ACC112 (cell line): Measurements from ENCODE around the gene RINL.
"Not testable (repeated sequence)": the region's sequence is repeated elsewhere in the genome, so short reads cannot be mapped to it uniquely, and the experiment has no call there.

Experiments used
- H2AFZ ChIP-seq: fragments of 200-600 bp; sonication (generic); one replicate; pipeline ENCODE4 v1.6.0; 2017; ENCODE audit warnings: antibody characterized with exemption, low read length; ENCODE audit not compliant: unreplicated experiment
- H3K27ac ChIP-seq: fragments of 200-600 bp; sonication (generic); 2 replicates; pipeline ENCODE4 v1.5.1; 2014; ENCODE audit warnings: low read depth, mild to moderate bottlenecking, antibody characterized with exemption, low read length, moderate library complexity
- H3K27me3 ChIP-seq: fragments of 200-600 bp; sonication (generic); 2 replicates; pipeline ENCODE4 v1.6.1; 2014; ENCODE audit warnings: mild to moderate bottlenecking, antibody characterized with exemption, low read length, moderate library complexity, mixed read lengths; ENCODE audit not compliant: insufficient read depth
- H3K36me3 ChIP-seq: fragments of 200-600 bp; sonication (generic); 2 replicates; pipeline ENCODE4 v1.6.1; 2016; ENCODE audit warnings: mild to moderate bottlenecking, antibody characterized with exemption, low read length, moderate library complexity, mixed read lengths; ENCODE audit not compliant: insufficient read depth
- H3K4me1 ChIP-seq: fragments of 200-600 bp; sonication (generic); one replicate; pipeline ENCODE4 v1.6.1; 2016; ENCODE audit warnings: low read length, mixed read lengths; ENCODE audit not compliant: insufficient read depth, unreplicated experiment, control insufficient read depth
- H3K4me3 ChIP-seq: fragments of 200-600 bp; sonication (generic); 2 replicates; pipeline ENCODE4 v1.5.1; 2014; ENCODE audit warnings: mild to moderate bottlenecking, low read depth, low read length
- H3K79me2 ChIP-seq: fragments of 200-600 bp; sonication (generic); one replicate; pipeline ENCODE4 v1.6.0; 2016; ENCODE audit warnings: low read length; ENCODE audit not compliant: control insufficient read depth, unreplicated experiment, insufficient read depth

The RINL gene

GRCh38 chr19:38831142-38831605 lies 46.9 kb downstream of the RINL start:
- H3K4me1 ChIP-seq, result peaks cover 27% of the 10 kb centered on the region
- no peaks in the 10 kb centered on the region for H3K27me3 ChIP-seq
- no peaks in the 10 kb centered on the region for H3K36me3 ChIP-seq

GRCh38 chr19:38830039-38830733 lies 47.9 kb downstream of the RINL start:
- H3K79me2 ChIP-seq, result no peaks in the 10 kb centered on the region
- H3K36me3 ChIP-seq, result no peaks in the 10 kb centered on the region
- peaks cover 22% of the 10 kb centered on the region for H3K4me1 ChIP-seq
- no peak overlapping the region; the same call in 1 of the 2 replicates for H3K4me3 ChIP-seq
- H3K27me3 ChIP-seq, result no peaks in the 10 kb centered on the region
- peak overlapping the region; percentile 87 for H3K27ac ChIP-seq
- H2AFZ ChIP-seq, result no peak overlapping the region

More at GRCh38 chr19:38831142-38831605, 46.9 kb downstream of the RINL start:
- Histone ChIP-seq H2AFZ (peak overlapping the region; percentile 28), H3K4me3 (peak overlapping the region; percentile 72), H3K27ac (peak overlapping the region; percentile 87), H3K79me2 (no peaks in the 10 kb centered on the region)

GRCh38 chr19:38829203-38829602 lies 48.9 kb downstream of the RINL start:
- not testable (repeated sequence) for H2AFZ ChIP-seq, H3K79me2 ChIP-seq, H3K4me3 ChIP-seq, H3K36me3 ChIP-seq, H3K27me3 ChIP-seq
- Histone ChIP-seq H3K27ac (peak overlapping the region; percentile 87), H3K4me1 (peaks cover 22% of the 10 kb centered on the region)

GRCh38 chr19:38826856-38827551 lies 51.1 kb downstream of the RINL start:
- H3K27ac ChIP-seq, result no peak overlapping the region
- peaks cover 17% of the 10 kb centered on the region for H3K4me1 ChIP-seq
- 0 out of 2 replicates have a peak, but pooled peaks cover 3% of the 10 kb centered on the region for H3K36me3 ChIP-seq
- no peak overlapping the region for H3K4me3 ChIP-seq
- no peaks in the 10 kb centered on the region for H3K79me2 ChIP-seq
- H3K27me3 ChIP-seq, result no peaks in the 10 kb centered on the region
- no peak overlapping the region for H2AFZ ChIP-seq

GRCh38 chr19:38825936-38826335 lies 52.1 kb downstream of the RINL start:
- not testable (repeated sequence) for H3K27ac ChIP-seq, H3K79me2 ChIP-seq, H3K4me3 ChIP-seq

GRCh38 chr19:38821230-38821825 lies 56.7 kb downstream of the RINL start:
- H2AFZ ChIP-seq, H3K4me1 ChIP-seq, H3K27me3 ChIP-seq, H3K36me3 ChIP-seq, H3K27ac ChIP-seq, H3K4me3 ChIP-seq, H3K79me2 ChIP-seq: not testable (repeated sequence)

More at GRCh38 chr19:38825936-38826335, 52.1 kb downstream of the RINL start:
- H3K27me3 ChIP-seq, H2AFZ ChIP-seq, H3K36me3 ChIP-seq: not testable (repeated sequence)
- H3K4me1 ChIP-seq, result peaks cover 16% of the 10 kb centered on the region

GRCh38 chr19:38819231-38819920 lies 58.7 kb downstream of the RINL start:
- no peak overlapping the region for H3K4me3 ChIP-seq
- no peaks in the 10 kb centered on the region for H3K79me2 ChIP-seq
- no peaks in the 10 kb centered on the region for H3K4me1 ChIP-seq
- no peaks in the 10 kb centered on the region for H3K27me3 ChIP-seq
- no peak overlapping the region for H2AFZ ChIP-seq
- no peak overlapping the region for H3K27ac ChIP-seq
- H3K36me3 ChIP-seq, result 0 out of 2 replicates have a peak, but pooled peaks cover 3% of the 10 kb centered on the region
